Erythroblast (primary cell): ENCODE data around the gene EEF1AKMT3.

Source experiments
- DNase-seq, 2 experiments: peaks; one replicate each; lab custom pipeline; 2025; lab: John Stamatoyannopoulos, UW
- GATA1 ChIP-seq: IDR thresholded peaks from 2 replicates; pipeline ENCODE4 v1.6.1; 2011; ENCODE audit warnings: low read depth, mild to moderate bottlenecking, control low read depth, low read length, moderate library complexity
- POLR2A ChIP-seq: IDR thresholded peaks from 2 replicates; pipeline ENCODE4 v1.6.1; 2011; ENCODE audit warnings: mild to moderate bottlenecking, low read length

The EEF1AKMT3 gene

GRCh38 chr12:57730336-57731067 is 41.9 kb upstream of the EEF1AKMT3 start:
- TF ChIP-seq GATA1 (no peak), POLR2A (no peak)
- no peak for DNase-seq

GRCh38 chr12:57731411-57732080 is 40.9 kb upstream of the EEF1AKMT3 start:
- TF ChIP-seq GATA1 (no peak), POLR2A (no peak)

GRCh38 chr12:57732270-57732669 is 40.1 kb upstream of the EEF1AKMT3 start:
- TF ChIP-seq POLR2A (no peak), GATA1 (no peak)

More at GRCh38 chr12:57731411-57732080, 40.9 kb upstream of the EEF1AKMT3 start:
- DNase-seq, result no peak

GRCh38 chr12:57732726-57733593 is 39.5 kb upstream of the EEF1AKMT3 start:
- no peak for TF ChIP-seq GATA1
- no peak for DNase-seq

More at GRCh38 chr12:57732270-57732669, 40.1 kb upstream of the EEF1AKMT3 start:
- DNase-seq, result no peak

GRCh38 chr12:57733928-57734327 is 38.5 kb upstream of the EEF1AKMT3 start:
- no peak for DNase-seq
- TF ChIP-seq GATA1 (no peak), POLR2A (no peak)

- DNase-seq, result no peak
- TF ChIP-seq POLR2A, result no peak
- no peak for TF ChIP-seq GATA1
These were observed 37.8 kb upstream of the EEF1AKMT3 start for GRCh38 chr12:57734591-57734990.

GRCh38 chr12:57735198-57735855 is 37.1 kb upstream of the EEF1AKMT3 start:
- TF ChIP-seq GATA1, result no peak
- no peak for TF ChIP-seq POLR2A
- DNase-seq, result no peak

GRCh38 chr12:57735952-57736740 is 36.3 kb upstream of the EEF1AKMT3 start:
- TF ChIP-seq POLR2A, result no peak
- no peak for TF ChIP-seq GATA1
- no peak for DNase-seq

GRCh38 chr12:57736741-57737466 is 35.5 kb upstream of the EEF1AKMT3 start:
- no peak for DNase-seq
- TF ChIP-seq POLR2A, result no peak
- TF ChIP-seq GATA1, result no peak

GRCh38 chr12:57737467-57738460 is 34.6 kb upstream of the EEF1AKMT3 start:
- TF ChIP-seq POLR2A (no peak), GATA1 (no peak)
- no peak for DNase-seq

- no peak for TF ChIP-seq GATA1
- TF ChIP-seq POLR2A, result no peak
- DNase-seq, result no peak
These were observed 33.7 kb upstream of the EEF1AKMT3 start, which contains the start of gene AGAP2 for GRCh38 chr12:57738661-57739237. Gene AGAP2, minus strand, starts transcription at chr12:57738742. Its CDS starts 496 bp downstream, at chr12:57738246.
